MCF 10A (cell line): ENCODE results near the gene ERGIC1. TPM values are rescaled to one million over a fixed set of nuclear protein-coding genes. Genes with fewer than 3 reads are reported as not detected.

ENCODE experiments used
- BruUV-seq: library from RNA; stranded (reverse); fragments of 400-500 nt; replicated peaks from 2 replicates; lab custom pipeline; 2021; lab: Mats Ljungman, UMichigan
- CTCF ChIA-PET: fragments of 300-600 bp; sonication (Branson Sonifier 250); formaldehyde crosslinking; extraction: SDS; loops from one replicate; lab custom pipeline; 2021; ENCODE audit warnings: antibody characterized with exemption, inconsistent platforms; lab: Yijun Ruan, JAX
- POLR2A ChIA-PET: fragments of 300-600, 350-650 bp; sonication (Branson Sonifier 250); formaldehyde crosslinking; extraction: SDS; loops from one replicate; lab custom pipeline; 2020; ENCODE audit warnings: antibody characterized with exemption, inconsistent platforms; lab: Yijun Ruan, JAX
- DNase-seq: peaks from one replicate; pipeline ENCODE4 v3.0.0-alpha.2; 2018; ENCODE audit not compliant: unreplicated experiment
- H3K27ac Mint-ChIP-seq: one replicate; pipeline ENCODE4 v1.8.0; 2022; ENCODE audit warnings: mild to moderate bottlenecking, low read depth, mixed read lengths; ENCODE audit not compliant: unreplicated experiment
- H3K27me3 Mint-ChIP-seq: one replicate; pipeline ENCODE4 v1.8.0; 2022; ENCODE audit warnings: mixed read lengths; ENCODE audit not compliant: insufficient read depth, unreplicated experiment
- H3K36me3 Mint-ChIP-seq: one replicate; pipeline ENCODE4 v1.8.0; 2022; ENCODE audit warnings: mild to moderate bottlenecking, moderate library complexity, mixed read lengths; ENCODE audit not compliant: insufficient read depth, unreplicated experiment
- H3K4me1 Mint-ChIP-seq: one replicate; pipeline ENCODE4 v1.8.0; 2022; ENCODE audit warnings: mixed read lengths; ENCODE audit not compliant: insufficient read depth, unreplicated experiment
- H3K4me3 Mint-ChIP-seq: one replicate; pipeline ENCODE4 v1.8.0; 2022; ENCODE audit warnings: mild to moderate bottlenecking, moderate library complexity, mixed read lengths; ENCODE audit not compliant: unreplicated experiment
- H3K9me3 Mint-ChIP-seq: one replicate; pipeline ENCODE4 v1.8.0; 2022; ENCODE audit warnings: mixed read lengths; ENCODE audit not compliant: unreplicated experiment
- intact Hi-C: fragments of 100-400 bp; cut with micrococcal nuclease; formaldehyde crosslinking; loops from 2 replicates; pipeline ENCODE4 v1.14.1; 2022
- total RNA-seq: library from RNA; stranded (reverse); gene quantifications from 2 replicates; pipeline ENCODE4 v1.2.3, GENCODE V29; 2022
- TF ChIP-seq, protein P1 (sequence below): fragments of 200-600 bp; IDR thresholded peaks from one replicate; pipeline ENCODE4 v1.8.0; 2022; ENCODE audit warnings: antibody characterized with exemption, mild to moderate bottlenecking; ENCODE audit not compliant: unreplicated experiment

Gene ERGIC1
- total RNA-seq, 1 experiment from 2014 or later = 257 TPM

DNA sequence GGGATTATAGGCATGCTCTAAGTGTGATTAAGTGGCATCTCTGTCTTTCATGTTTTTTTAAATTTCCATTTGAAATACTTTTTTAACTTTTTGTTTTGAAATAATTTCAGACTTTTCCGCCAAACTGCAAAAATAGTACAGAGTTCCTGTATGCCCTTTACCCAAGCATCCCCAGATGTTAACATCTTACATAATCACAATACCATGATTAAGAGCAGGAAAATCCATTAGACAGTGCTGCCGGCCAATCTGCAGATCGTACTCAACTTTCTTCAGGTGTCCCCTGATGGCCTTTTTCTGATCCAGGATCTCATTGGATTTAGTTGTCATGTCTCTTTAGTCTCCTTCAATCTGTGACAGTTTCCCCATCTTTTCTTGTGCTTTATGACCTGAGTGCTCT lies 49.0 kb downstream of the ERGIC1 start:
- peaks cover 82% of the 10 kb centered on the region for H3K36me3 Mint-ChIP-seq
- no peaks in the 10 kb centered on the region for H3K9me3 Mint-ChIP-seq
- H3K27ac Mint-ChIP-seq = peak overlapping the region; percentile 79
- no peaks in the 10 kb centered on the region for H3K27me3 Mint-ChIP-seq
- TF ChIP-seq, protein P1, sequence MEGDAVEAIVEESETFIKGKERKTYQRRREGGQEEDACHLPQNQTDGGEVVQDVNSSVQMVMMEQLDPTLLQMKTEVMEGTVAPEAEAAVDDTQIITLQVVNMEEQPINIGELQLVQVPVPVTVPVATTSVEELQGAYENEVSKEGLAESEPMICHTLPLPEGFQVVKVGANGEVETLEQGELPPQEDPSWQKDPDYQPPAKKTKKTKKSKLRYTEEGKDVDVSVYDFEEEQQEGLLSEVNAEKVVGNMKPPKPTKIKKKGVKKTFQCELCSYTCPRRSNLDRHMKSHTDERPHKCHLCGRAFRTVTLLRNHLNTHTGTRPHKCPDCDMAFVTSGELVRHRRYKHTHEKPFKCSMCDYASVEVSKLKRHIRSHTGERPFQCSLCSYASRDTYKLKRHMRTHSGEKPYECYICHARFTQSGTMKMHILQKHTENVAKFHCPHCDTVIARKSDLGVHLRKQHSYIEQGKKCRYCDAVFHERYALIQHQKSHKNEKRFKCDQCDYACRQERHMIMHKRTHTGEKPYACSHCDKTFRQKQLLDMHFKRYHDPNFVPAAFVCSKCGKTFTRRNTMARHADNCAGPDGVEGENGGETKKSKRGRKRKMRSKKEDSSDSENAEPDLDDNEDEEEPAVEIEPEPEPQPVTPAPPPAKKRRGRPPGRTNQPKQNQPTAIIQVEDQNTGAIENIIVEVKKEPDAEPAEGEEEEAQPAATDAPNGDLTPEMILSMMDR = no peak
- BruUV-seq = no TSS peak
- intact Hi-C loops = no loop called here
- ChIA-PET CTCF (interaction anchor here (0.6 to 2.0 kb wide), 6 partner anchors 12 to 168 kb away, joined by 3 to 15 read pairs (median 4); partner anchors contain the start of gene DUSP1), POLR2A (interaction anchor here (0.6 to 4.6 kb wide), 5 partner anchors 13 to 112 kb away, joined by 3 to 33 read pairs (median 4); partner anchors contain the start of gene DUSP1)
- peaks cover 48% of the 10 kb centered on the region for H3K4me1 Mint-ChIP-seq
- no peak for DNase-seq
- no peak overlapping the region for H3K4me3 Mint-ChIP-seq

GRCh38 chr5:172885597-172886340 lies 51.7 kb downstream of the ERGIC1 start:
- Mint-ChIP-seq H3K4me1 (peaks cover 54% of the 10 kb centered on the region), H3K27ac (peak overlapping the region; percentile 98), H3K9me3 (no peaks in the 10 kb centered on the region), H3K36me3 (peaks cover 86% of the 10 kb centered on the region), H3K27me3 (no peaks in the 10 kb centered on the region), H3K4me3 (peak overlapping the region; percentile 61)
- ChIA-PET POLR2A (interaction anchor here (0.8 to 6.0 kb wide), 14 partner anchors 10 to 120 kb away, joined by 3 to 131 read pairs (median 13); partner anchors contain the start of gene DUSP1), CTCF (interaction anchor here (0.6 to 2.4 kb wide), 8 partner anchors 10 to 171 kb away, joined by 3 to 11 read pairs (median 5); no protein-coding TSS in a partner anchor)
- TF ChIP-seq, protein P1 = no peak
- no peak for DNase-seq
- no TSS peak for BruUV-seq
- intact Hi-C loops = loop anchor here (2.0 kb wide), 2 partner anchors 17 to 19 kb away; no protein-coding TSS in a partner anchor

- no peaks in the 10 kb centered on the region for H3K27me3 Mint-ChIP-seq
- peaks cover 87% of the 10 kb centered on the region for H3K36me3 Mint-ChIP-seq
- TF ChIP-seq, protein P1 = no peak
- CTCF ChIA-PET = interaction anchor here (0.7 to 2.4 kb wide), 7 partner anchors 9 to 172 kb away, joined by 3 to 11 read pairs (median 4); no protein-coding TSS in a partner anchor
- H3K27ac Mint-ChIP-seq = peak overlapping the region; percentile 98
- POLR2A ChIA-PET = interaction anchor here (0.5 to 6.0 kb wide), 31 partner anchors 9 to 479 kb away, joined by 3 to 131 read pairs (median 6); partner anchors contain the start of gene DUSP1
- intact Hi-C loops = loop anchor here (2.0 kb wide), 2 partner anchors 18 kb away; no protein-coding TSS in a partner anchor
- TSS peak; percentile 99 for BruUV-seq
- peak overlapping the region; percentile 61 for H3K4me3 Mint-ChIP-seq
- H3K9me3 Mint-ChIP-seq = no peaks in the 10 kb centered on the region
- peaks cover 51% of the 10 kb centered on the region for H3K4me1 Mint-ChIP-seq
- DNase-seq = no peak
Measured at GRCh38 chr5:172886476-172886875, 52.4 kb downstream of the ERGIC1 start.
